B cell (primary cell): Measurements from ENCODE around the gene JMJD6. TPM values are rescaled to one million over a fixed set of nuclear protein-coding genes. Genes with fewer than 3 reads are reported as not detected.

ENCODE experiments used
- ATAC-seq: fragments of 200-7000 bp; cut with Tn5 transposase; one replicate; pipeline ENCODE4 v1.10.0; 2021; ENCODE audit warnings: low read depth, mild to moderate bottlenecking, moderate number of reproducible peaks, moderate library complexity
- CTCF ChIA-PET: fragments of 350-600 bp; sonication (Branson Sonifier 250); formaldehyde crosslinking; loops from one replicate; lab custom pipeline; 2021; ENCODE audit warnings: antibody characterized with exemption, inconsistent platforms; lab: Charles Lee
- POLR2A ChIA-PET: fragments of 350-600 bp; sonication (Branson Sonifier 250); formaldehyde crosslinking; loops from one replicate; lab custom pipeline; 2021; ENCODE audit warnings: antibody characterized with exemption; lab: Charles Lee
- DNase-seq: peaks from one replicate; pipeline ENCODE4 v3.0.0; 2013
- H2AFZ ChIP-seq: 2 replicates; pipeline ENCODE4 v1.6.1; 2012; ENCODE audit warnings: mild to moderate bottlenecking, low read depth, low read length; ENCODE audit not compliant: insufficient read depth, poor library complexity, severe bottlenecking
- H3K27ac ChIP-seq, 2 donors: 1 replicate in 1 of 2; 2 replicates in 1 of 2; pipeline ENCODE4 v1.5.1; 2012 to 2013; ENCODE audit warnings: low read length in 2 of 2, mild to moderate bottlenecking in 2 of 2, moderate library complexity in 1 of 2
- H3K27me3 ChIP-seq, 4 experiments: fragments of 200-600 bp in 1 of 4; sonication (generic) in 1 of 4; replicated peaks in 1 of 4; 1 replicate in 2 of 4; 2 replicates in 2 of 4; pipeline versions ENCODE4 v1.6.1 to v1.7.0; 2013 to 2016; ENCODE audit warnings: low read length in 3 of 4, mild to moderate bottlenecking in 2 of 4, mixed read lengths in 1 of 4, moderate library complexity in 1 of 4; ENCODE audit not compliant: insufficient read depth in 4 of 4, control insufficient read depth in 3 of 4; ENCODE audit errors: control extremely low read depth in 1 of 4
- H3K36me3 ChIP-seq, 2 experiments: replicated peaks in 1 of 2; 1 replicate in 1 of 2; 2 replicates in 1 of 2; pipeline versions ENCODE4 v1.6.1 to v1.7.1; 2013; ENCODE audit warnings: low read length in 1 of 2; ENCODE audit not compliant: insufficient read depth in 2 of 2, control insufficient read depth in 1 of 2; ENCODE audit errors: control extremely low read depth in 1 of 2, extremely low read depth in 1 of 2
- H3K4me1 ChIP-seq, 2 donors: fragments of 200-600 bp in 1 of 2; sonication (generic) in 1 of 2; 1 replicate in 1 of 2; 2 replicates in 1 of 2; pipeline versions ENCODE4 v1.5.1 to v1.6.1; 2013 to 2017; ENCODE audit warnings: low read length in 2 of 2; ENCODE audit not compliant: control insufficient read depth in 2 of 2, insufficient read depth in 2 of 2
- H3K4me2 ChIP-seq: replicated peaks from 2 replicates; pipeline ENCODE3; 2012; ENCODE audit warnings: mild to moderate bottlenecking, low read depth, low read length; ENCODE audit not compliant: poor library complexity, severe bottlenecking
- H3K4me3 ChIP-seq, 5 experiments: fragments of 200-600 bp in 1 of 5; sonication (generic) in 1 of 5; 1 replicate in 3 of 5; 2 replicates in 2 of 5; pipeline versions ENCODE4 v1.5.1 to v1.7.0; 2011 to 2016; ENCODE audit warnings: low read length in 4 of 5, mild to moderate bottlenecking in 4 of 5, low read depth in 2 of 5, control low read depth in 1 of 5, moderate library complexity in 1 of 5; ENCODE audit not compliant: insufficient read depth in 1 of 5; ENCODE audit errors: control extremely low read depth in 1 of 5, extremely low read depth in 1 of 5
- H3K79me2 ChIP-seq: fragments of 200-600 bp; sonication (generic); one replicate; pipeline ENCODE4 v1.6.0; 2016; ENCODE audit warnings: low read length; ENCODE audit not compliant: control insufficient read depth, insufficient read depth
- H3K9ac ChIP-seq: fragments of 200-600 bp; sonication (generic); 2 replicates; pipeline ENCODE4 v1.6.1; 2017; ENCODE audit warnings: mild to moderate bottlenecking, low read length, moderate library complexity
- H3K9me3 ChIP-seq, 3 donors: one replicate each; pipeline versions ENCODE4 v1.6.1 to v1.7.1; 2013; ENCODE audit warnings: low read length in 2 of 3; ENCODE audit not compliant: control insufficient read depth in 2 of 3, insufficient read depth in 1 of 3; ENCODE audit errors: control extremely low read depth in 1 of 3
- H4K20me1 ChIP-seq: 2 replicates; pipeline ENCODE4 v1.6.0; 2012; ENCODE audit warnings: mild to moderate bottlenecking, low read length; ENCODE audit not compliant: insufficient read depth, control insufficient read depth, poor library complexity, severe bottlenecking
- H3K27ac Mint-ChIP-seq: one replicate; pipeline ENCODE4 v1.8.0; 2021; ENCODE audit warnings: mixed read lengths
- H3K27me3 Mint-ChIP-seq: one replicate; pipeline ENCODE4 v1.8.0; 2021; ENCODE audit warnings: mixed read lengths
- H3K4me1 Mint-ChIP-seq: one replicate; pipeline ENCODE4 v1.8.0; 2021; ENCODE audit warnings: mixed read lengths
- H3K4me3 Mint-ChIP-seq: one replicate; pipeline ENCODE4 v1.8.0; 2021; ENCODE audit warnings: mixed read lengths
- H3K9me3 Mint-ChIP-seq: one replicate; pipeline ENCODE4 v1.8.0; 2022; ENCODE audit warnings: mixed read lengths; ENCODE audit not compliant: insufficient read depth
- CTCF ChIP-seq: fragments of 200-600 bp; IDR thresholded peaks from one replicate; pipeline ENCODE4 v1.8.0; 2022; ENCODE audit warnings: antibody characterized with exemption, mild to moderate bottlenecking
- EZH2 ChIP-seq: IDR thresholded peaks from 2 replicates; pipeline ENCODE4 v1.6.1; 2012; ENCODE audit warnings: borderline replicate concordance, low read depth, mild to moderate bottlenecking, moderate library complexity, low read length; ENCODE audit not compliant: insufficient read depth, poor library complexity, severe bottlenecking
- WGBS: methylation state at CpG from one replicate; pipeline ENCODE4 v1.1.5; 2013; ENCODE audit warnings: missing lambda C conversion rate; ENCODE audit not compliant: insufficient coverage; 5-methylcytosine and 5-hydroxymethylcytosine counted together
- intact Hi-C: fragments of 100-400 bp; cut with micrococcal nuclease; formaldehyde crosslinking; loops from one replicate; pipeline ENCODE4 v1.10.0; 2022
- polyA plus RNA-seq: library from polyadenylated mRNA; depleted of rRNA; stranded (reverse); fragments of >200 nt; gene quantifications from 2 replicates; pipeline ENCODE4 v1.2.3, GENCODE V29; 2012
- total RNA-seq, 2 donors: library from RNA; stranded (reverse); fragments of 120-200 nt in 1 of 2; gene quantifications; 1 replicate in 1 of 2; 2 replicates in 1 of 2; pipeline versions ENCODE4 v1.2.3 to v1.2.4, GENCODE V29; 2013 to 2022

Gene JMJD6
- total and polyA plus RNA-seq, 2 donors (not counting 1 experiment from before 2014, with no cell fraction given), result 38.2 to 45.0 TPM

GRCh38 chr17:76715496-76715830, 10.9 kb downstream of the JMJD6 start:
- peaks cover 25% of the 10 kb centered on the region for H3K4me1 Mint-ChIP-seq
- ChIA-PET POLR2A (no interaction called here), CTCF (interaction anchor here (1.0 to 7.4 kb wide), 7 partner anchors 10 to 192 kb away, joined by 3 to 56 read pairs (median 23); partner anchors contain the start of genes JMJD6 and METTL23)
- H3K4me1 ChIP-seq, result peaks cover 19 to 28% of the 10 kb centered on the region in 2 donors
- no peaks in the 10 kb centered on the region for H3K27me3 ChIP-seq
- H2AFZ ChIP-seq, result no peak overlapping the region
- peaks cover 10% of the 10 kb centered on the region for H3K79me2 ChIP-seq
- H3K9me3 ChIP-seq, result no peaks in the 10 kb centered on the region
- no peak for DNase-seq
- peak overlapping the region; percentile 8 for H3K9ac ChIP-seq
- no peaks in the 10 kb centered on the region for H3K27me3 Mint-ChIP-seq
- 83% methylated on average over 2 of the region's 2 CpGs for WGBS
- H3K27ac Mint-ChIP-seq, result peak overlapping the region; percentile 21
- ATAC-seq, result no peak
- intact Hi-C loops, result loop anchor here (1.0 to 2.0 kb wide), 2 partner anchors 11 to 193 kb away; partner anchors contain the start of genes JMJD6 and METTL23
- peak overlapping the region; percentile 46 to 72 for H3K27ac ChIP-seq
- H3K9me3 Mint-ChIP-seq, result no peaks in the 10 kb centered on the region
- H3K4me3 ChIP-seq, result no peak overlapping the region
- TF ChIP-seq EZH2 (no peak), CTCF (no peak)
- H3K4me3 Mint-ChIP-seq, result peak overlapping the region; percentile 23
- peak overlapping the region; percentile 64 for H3K4me2 ChIP-seq
- peaks cover 16% of the 10 kb centered on the region for H4K20me1 ChIP-seq
- peaks cover 16 to 50% of the 10 kb centered on the region in 2 experiments for H3K36me3 ChIP-seq

- peak overlapping the region; percentile 64 for H3K4me2 ChIP-seq
- H3K4me3 ChIP-seq, result peak overlapping the region in 3 of 5 experiments; percentile 11 to 20 (median 12)
- ChIA-PET POLR2A (no interaction called here), CTCF (interaction anchor here (1.0 to 7.4 kb wide), 7 partner anchors 10 to 192 kb away, joined by 3 to 56 read pairs (median 23); partner anchors contain the start of genes JMJD6 and METTL23)
- TF ChIP-seq CTCF (peak; percentile 91), EZH2 (no peak)
- peak overlapping the region; percentile 8 for H3K9ac ChIP-seq
- intact Hi-C loops, result loop anchor here (1.0 to 5.0 kb wide), 3 partner anchors 11 to 192 kb away; partner anchors contain the start of genes JMJD6 and METTL23
- peaks cover 22 to 31% of the 10 kb centered on the region in 2 donors for H3K4me1 ChIP-seq
- H3K9me3 ChIP-seq, result no peaks in the 10 kb centered on the region
- H3K27me3 ChIP-seq, result no peaks in the 10 kb centered on the region
- peak overlapping the region; percentile 62 for H3K4me3 Mint-ChIP-seq
- no CpG with 5 or more reads among the region's 4 CpGs for WGBS
- no peaks in the 10 kb centered on the region for H3K9me3 Mint-ChIP-seq
- peaks cover 13% of the 10 kb centered on the region for H3K79me2 ChIP-seq
- H3K36me3 ChIP-seq, result peaks cover 15 to 45% of the 10 kb centered on the region in 2 experiments
- H3K27ac Mint-ChIP-seq, result peak overlapping the region; percentile 21
- no peak overlapping the region for H2AFZ ChIP-seq
- peak overlapping the region; percentile 46 to 72 for H3K27ac ChIP-seq
- no peaks in the 10 kb centered on the region for H3K27me3 Mint-ChIP-seq
- DNase-seq (peak; percentile 75), ATAC-seq (peak; percentile 7)
- H3K4me1 Mint-ChIP-seq, result peaks cover 25% of the 10 kb centered on the region
- H4K20me1 ChIP-seq, result peaks cover 12% of the 10 kb centered on the region
Measured at GRCh38 chr17:76714822-76715495, 11.4 kb downstream of the JMJD6 start.
